CD4-positive, alpha-beta T cell treated with Interleukin-12 subunit alpha and Interleukin-12 subunit beta, for 1 hour (primary cell): ENCODE data around the gene CGREF1.
"Not testable (repeated sequence)": the region's sequence is repeated elsewhere in the genome, so short reads cannot be mapped to it uniquely, and the experiment has no call there.

Experiments used
- DNase-seq: peaks from one replicate; pipeline ENCODE4 v3.0.0-alpha.2; 2020

Gene CGREF1

DNA sequence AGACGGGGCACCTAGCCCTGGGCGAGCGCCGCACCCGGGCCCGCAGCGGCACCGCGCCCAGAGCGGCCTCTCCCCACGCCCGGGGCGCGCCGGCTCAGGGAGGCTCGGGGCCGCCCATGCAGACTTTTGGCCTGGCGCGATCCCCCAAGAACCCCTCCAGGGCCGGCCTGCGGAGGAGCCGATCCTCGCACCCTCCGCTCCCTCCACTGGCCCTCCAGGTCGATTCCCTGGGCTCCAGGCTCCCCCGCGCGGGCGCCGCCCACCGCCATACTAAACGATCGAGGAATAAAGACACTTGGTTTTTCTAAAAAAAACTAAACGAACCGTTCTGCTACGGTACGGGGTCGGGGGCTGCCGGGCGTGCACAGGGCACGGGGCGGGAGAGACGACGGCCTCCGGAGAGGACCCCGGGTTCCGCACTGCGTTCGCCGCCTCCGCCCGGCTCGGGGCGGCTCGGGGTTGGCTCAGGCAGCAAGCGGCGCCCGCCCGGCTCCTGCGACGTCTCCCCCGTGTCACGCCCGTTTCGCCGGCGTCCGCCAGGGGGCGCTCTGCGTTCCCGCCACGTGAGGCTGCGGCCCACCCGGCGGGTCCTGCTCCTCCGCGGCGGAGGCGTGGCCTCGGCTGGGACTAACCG, 32.7 kb downstream of the CGREF1 start:
- DNase-seq: peak; percentile 98

DNA sequence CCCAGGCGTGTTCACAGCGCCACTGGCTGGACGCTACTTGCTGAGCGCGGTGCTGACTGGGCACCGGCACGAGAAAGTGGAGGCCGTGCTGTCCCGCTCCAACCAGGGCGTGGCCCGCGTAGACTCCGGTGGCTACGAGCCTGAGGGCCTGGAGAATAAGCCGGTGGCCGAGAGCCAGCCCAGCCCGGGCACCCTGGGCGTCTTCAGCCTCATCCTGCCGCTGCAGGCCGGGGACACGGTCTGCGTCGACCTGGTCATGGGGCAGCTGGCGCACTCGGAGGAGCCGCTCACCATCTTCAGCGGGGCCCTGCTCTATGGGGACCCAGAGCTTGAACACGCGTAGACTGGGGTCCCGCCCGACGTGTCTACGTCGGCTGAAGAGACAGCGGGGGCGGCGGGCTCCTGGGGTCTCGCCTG, 33.2 kb downstream of the CGREF1 start:
- peak; percentile 35 for DNase-seq

DNA sequence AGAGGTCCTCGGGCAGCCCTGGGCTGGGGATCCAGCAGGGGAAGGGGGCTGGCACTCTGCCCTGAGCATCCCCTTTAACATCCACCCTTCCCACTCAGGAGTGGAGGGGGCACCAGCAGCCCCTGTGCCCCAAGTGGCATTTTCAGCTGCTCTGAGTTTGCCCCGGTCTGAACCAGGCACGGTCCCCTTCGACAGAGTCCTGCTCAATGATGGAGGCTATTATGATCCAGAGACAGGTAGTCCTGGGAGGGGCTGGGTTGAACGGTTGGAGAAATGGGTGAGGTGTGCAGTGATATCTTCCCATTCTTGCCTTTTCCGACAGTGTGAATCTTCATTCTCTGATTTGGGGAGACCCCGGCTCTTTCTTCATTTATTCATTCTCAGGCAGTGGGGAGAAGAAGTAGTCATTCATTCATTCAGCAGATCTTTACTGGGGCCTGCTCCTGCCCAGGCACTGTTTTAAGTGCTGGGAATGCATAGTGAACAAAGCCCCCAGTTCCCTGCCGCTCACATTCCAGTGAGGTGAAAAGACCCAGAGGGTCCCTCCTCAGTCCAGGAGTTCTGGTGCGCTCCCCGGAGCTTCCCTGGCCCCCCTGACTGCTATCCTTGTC, 33.8 kb downstream of the CGREF1 start:
- DNase-seq: no peak

DNA sequence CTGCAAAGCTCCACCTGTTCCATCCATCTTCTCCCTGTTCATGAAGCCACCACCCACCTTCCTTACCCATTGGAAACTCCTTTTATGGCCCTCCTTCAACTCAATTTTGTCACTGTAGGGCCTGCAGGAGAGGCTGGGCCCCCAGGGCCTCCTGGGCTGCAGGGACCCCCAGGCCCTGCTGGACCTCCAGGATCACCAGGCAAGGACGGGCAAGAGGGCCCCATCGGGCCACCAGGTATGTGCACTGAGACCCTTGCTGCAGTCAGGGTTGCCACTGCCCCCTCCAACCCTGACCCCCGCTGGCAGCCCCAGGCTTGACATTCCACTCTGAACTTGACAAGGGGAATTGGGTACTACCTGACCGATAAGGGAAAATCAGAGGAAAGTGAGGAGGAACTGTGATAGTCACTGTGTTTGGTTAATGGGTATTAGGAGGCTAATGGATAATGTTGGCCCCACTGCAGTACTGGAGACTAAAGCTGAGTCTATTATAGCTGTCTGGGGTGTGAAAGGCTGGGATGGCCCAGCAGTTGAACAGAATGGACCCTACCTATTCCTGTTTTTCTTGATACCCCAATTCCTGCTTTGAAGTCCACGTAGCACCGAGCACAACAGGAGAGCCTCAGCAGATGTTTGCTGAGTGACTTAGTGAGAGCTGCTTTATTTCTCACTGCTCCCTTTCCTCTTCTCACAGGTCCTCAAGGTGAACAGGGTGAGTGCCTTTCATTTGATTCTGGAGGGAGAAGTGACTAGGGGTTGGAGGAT, 34.4 kb downstream of the CGREF1 start:
- DNase-seq: no peak

DNA sequence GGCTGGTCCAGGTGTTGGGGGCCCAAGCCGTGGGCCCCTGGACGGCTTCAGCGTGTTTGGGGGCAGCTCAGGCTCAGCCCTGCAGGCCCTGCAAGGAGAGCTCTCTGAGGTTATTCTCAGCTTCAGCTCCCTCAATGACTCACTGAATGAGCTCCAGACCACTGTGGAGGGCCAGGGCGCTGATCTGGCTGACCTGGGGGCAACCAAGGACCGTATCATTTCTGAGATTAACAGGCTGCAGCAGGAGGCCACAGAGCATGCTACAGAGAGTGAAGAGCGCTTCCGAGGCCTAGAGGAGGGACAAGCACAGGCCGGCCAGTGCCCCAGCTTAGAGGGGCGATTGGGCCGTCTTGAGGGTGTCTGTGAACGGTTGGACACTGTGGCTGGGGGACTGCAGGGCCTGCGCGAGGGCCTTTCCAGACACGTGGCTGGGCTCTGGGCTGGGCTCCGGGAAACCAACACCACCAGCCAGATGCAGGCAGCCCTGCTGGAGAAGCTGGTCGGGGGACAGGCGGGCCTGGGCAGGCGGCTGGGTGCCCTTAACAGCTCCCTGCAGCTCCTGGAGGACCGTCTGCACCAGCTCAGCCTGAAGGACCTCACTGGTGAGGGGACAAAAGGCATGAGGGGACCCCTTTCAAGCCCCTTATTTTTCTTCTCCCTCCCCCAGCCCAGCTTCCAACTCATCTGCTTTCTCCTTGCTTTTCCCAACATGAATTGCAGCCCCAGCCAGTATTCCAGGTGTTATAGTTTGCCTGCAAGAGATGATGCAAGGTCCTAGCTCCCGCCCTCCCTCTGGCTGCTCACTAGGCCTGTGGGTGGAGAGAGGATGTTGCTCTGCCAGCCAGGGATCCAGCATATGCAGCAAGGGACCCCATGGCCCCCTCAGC, 35.3 kb downstream of the CGREF1 start:
- DNase-seq: no peak

DNA sequence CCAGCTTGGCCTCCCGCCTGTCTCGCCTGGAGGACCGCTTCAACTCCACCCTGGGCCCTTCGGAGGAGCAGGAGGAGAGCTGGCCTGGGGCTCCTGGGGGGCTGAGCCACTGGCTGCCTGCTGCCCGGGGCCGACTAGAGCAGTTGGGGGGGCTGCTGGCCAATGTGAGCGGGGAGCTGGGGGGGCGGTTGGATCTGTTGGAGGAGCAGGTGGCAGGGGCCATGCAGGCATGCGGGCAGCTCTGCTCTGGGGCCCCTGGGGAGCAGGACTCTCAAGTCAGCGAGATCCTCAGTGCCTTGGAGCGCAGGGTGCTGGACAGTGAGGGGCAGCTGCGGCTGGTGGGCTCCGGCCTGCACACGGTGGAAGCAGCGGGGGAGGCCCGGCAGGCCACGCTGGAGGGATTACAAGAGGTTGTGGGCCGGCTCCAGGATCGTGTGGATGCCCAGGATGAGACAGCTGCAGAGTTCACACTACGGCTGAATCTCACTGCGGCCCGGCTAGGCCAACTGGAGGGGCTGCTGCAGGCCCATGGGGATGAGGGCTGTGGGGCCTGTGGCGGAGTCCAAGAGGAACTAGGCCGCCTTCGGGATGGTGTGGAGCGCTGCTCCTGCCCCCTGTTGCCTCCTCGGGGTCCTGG, 36.0 kb downstream of the CGREF1 start:
- no peak for DNase-seq

DNA sequence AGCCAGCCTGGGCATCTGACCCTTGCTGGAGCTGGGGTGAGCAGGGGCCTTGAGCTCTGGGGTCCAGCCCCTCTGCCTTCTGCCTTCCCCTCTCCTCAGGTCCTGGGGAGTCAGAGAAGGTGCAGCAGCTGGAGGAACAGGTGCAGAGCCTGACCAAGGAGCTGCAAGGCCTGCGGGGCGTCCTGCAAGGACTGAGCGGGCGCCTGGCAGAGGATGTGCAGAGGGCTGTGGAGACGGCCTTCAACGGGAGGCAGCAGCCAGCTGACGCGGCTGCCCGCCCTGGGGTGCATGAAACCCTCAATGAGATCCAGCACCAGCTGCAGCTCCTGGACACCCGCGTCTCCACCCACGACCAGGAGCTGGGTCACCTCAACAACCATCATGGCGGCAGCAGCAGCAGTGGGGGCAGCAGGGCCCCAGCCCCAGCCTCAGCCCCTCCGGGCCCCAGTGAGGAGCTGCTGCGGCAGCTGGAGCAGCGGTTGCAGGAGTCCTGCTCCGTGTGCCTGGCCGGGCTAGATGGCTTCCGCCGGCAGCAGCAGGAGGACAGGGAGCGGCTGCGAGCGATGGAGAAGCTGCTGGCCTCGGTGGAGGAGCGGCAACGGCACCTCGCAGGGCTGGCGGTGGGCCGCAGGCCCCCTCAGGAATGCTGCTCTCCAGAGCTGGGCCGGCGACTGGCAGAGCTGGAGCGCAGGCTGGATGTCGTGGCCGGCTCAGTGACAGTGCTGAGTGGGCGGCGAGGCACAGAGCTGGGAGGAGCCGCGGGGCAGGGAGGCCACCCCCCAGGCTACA, 36.8 kb downstream of the CGREF1 start:
- DNase-seq: no peak

DNA sequence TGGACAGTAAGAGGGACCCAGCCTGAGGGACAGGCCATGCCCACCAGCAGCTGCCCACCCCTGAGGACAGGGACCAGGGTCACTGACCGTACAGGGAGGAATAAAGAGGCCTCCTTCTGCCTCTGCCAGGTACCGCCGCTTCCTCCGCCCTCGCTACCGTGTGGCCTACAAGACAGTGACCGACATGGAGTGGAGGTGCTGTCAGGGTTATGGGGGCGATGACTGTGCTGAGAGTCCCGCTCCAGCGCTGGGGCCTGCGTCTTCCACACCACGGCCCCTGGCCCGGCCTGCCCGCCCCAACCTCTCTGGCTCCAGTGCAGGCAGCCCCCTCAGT, 38.4 kb downstream of the CGREF1 start:
- DNase-seq: no peak

DNA sequence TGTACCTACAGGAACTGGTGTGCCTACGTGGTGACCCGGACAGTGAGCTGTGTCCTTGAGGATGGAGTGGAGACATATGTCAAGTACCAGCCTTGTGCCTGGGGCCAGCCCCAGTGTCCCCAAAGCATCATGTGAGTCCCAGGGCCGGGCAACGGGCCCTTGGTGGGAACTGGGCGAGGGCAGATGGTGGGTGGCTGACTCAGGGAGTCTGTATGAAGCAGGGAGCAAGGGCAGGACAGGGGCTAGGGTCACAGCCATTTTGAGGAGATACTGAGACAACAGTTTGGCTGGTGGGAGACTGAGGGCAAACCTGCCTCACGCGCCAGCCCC, 38.8 kb downstream of the CGREF1 start:
- no peak for DNase-seq

DNA sequence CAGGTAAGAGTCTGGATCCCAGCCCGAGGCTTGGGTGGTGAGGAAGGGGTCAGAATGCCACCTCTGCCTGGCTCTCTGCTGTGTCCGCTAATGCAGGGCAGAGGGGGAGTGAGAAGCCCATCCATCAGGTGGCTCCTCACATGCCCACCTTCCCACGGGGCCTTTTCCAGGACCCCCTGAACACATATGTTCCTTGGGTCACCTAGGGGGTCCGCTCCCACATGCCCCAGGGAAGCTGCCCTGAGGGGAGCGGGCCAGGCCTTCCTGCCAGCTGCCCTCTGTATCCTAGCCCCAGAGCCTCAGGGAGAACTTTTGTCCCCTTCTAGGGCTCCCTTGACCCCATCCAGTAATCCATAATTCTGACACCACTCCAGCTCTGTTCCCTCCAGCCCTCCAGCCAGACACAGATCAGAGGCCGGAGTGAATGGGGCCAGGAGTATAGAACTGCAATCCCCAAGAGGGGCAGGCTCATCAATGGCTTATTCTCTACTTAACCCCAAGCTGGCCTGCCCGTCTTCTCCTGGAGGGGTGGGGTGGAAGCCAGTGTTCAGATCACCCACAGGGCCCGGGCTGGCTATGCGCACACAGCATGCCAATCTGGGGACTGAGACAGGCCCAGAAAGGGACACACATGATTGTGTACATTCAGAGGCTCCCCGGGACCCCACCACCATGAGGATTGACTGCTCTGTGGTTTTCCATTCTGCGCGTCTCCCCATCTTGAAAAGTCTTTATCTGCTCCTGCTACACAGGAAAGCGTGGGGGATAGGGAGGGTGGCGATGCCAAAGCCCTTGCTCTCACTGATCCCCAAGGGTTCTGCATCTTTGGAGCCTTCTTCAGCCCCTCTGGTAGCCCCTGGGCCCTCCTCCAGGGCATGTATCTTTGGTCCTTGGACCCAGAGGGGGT, 39.4 kb downstream of the CGREF1 start:
- DNase-seq: no peak

DNA sequence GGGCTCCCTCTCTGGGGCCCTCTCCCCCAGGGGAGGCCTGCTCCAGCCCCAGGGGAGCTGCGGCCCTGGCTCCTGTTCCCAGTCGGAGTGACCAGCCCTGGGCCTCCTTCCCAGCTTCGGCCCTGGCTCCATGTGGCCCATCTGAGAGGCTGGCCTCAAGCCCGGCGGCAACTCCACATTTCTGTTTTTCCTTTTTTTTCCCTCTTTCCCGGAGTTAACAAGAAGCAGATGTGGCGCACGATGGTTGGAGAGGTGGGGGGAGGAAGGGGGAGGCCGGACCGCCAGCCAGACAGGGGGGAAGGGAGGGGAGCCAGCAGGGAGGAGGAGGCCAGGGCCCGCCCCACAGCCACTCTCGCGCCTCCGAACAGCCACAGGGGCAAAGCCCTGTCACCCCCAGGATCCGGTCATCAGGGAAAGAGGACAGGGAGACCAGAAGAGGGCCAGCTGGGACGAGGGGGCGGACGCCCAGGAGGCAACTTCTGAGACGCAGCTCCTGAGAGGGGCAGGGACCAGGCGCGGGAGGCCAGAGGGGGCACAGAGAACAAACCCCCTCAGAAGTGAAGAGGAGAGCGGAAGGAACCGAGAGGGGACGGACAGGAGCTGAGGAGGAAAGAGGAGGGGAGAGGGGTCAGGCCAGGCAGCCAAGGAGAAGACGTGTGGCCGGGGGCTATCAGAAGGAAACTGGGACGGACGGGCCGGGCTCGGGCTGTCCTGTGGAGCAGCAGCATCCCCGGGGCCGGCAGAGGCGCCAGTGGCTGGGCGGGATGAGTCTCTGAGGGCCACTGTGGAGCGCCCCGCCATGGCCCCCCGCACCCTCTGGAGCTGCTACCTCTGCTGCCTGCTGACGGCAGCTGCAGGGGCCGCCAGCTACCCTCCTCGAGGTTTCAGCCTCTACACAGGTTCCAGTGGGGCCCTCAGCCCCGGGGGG, 40.4 kb downstream of the CGREF1 start, which contains the start of gene EMILIN1:
Gene EMILIN1, plus strand, starts transcription at position 349 of the 928 bp plus-strand sequence. Its CDS starts 451 bp downstream, at position 800.
- no peak for DNase-seq

DNA sequence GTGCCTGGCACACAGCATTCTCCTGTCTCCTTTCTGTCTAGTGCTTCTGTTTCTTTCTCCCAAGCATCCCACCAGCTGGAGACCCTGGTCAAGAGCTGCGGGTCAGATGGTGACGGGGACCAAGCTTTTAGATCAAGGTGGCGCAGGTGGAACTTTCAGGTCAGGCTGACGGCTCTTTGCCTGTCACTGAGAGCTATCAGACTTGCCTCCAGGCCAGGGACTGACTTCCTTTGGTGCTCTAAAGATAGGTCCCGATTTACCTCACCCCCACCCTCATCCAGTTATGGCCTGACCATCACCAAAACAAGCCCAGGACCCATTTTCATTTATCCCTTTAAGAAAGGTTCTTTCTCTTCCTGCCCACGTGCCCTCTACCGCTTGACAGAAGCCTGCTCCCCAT, 41.7 kb downstream of the CGREF1 start:
- no peak for DNase-seq

DNA sequence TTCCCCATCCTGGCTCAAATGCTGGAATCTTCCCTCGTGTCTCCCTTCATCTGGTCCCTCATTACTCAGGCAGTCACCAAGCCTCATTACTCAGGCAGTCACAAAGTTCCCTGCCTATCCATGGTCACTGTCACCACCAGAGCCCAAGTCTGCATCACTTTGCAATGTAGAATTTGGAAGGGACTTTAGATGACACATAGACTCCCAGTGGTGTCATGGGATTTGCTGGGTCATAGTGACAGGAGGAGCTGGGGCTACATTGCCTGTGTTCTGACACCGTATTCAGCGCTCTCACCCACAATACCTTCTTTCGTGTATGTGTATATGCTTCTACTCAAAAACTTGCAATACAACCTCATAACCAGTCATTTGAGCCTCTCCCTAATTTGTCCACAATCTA, 42.6 kb downstream of the CGREF1 start:
- DNase-seq: no peak

DNA sequence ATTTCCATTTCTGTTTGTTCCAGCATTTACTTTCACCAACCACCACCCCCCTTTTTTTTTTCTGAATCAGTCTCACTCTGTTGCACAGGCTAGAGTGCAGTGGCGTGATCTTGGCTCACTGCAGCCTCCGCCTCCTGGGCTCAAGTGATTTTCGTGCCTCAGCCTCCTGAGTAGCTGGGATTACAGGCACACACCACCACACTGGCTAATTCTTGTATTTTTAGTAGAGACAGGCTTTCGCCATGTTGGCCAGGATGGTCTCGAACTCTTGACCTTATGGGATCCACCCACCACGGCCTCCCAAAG, 43.4 kb downstream of the CGREF1 start:
- DNase-seq: not testable (repeated sequence)

DNA sequence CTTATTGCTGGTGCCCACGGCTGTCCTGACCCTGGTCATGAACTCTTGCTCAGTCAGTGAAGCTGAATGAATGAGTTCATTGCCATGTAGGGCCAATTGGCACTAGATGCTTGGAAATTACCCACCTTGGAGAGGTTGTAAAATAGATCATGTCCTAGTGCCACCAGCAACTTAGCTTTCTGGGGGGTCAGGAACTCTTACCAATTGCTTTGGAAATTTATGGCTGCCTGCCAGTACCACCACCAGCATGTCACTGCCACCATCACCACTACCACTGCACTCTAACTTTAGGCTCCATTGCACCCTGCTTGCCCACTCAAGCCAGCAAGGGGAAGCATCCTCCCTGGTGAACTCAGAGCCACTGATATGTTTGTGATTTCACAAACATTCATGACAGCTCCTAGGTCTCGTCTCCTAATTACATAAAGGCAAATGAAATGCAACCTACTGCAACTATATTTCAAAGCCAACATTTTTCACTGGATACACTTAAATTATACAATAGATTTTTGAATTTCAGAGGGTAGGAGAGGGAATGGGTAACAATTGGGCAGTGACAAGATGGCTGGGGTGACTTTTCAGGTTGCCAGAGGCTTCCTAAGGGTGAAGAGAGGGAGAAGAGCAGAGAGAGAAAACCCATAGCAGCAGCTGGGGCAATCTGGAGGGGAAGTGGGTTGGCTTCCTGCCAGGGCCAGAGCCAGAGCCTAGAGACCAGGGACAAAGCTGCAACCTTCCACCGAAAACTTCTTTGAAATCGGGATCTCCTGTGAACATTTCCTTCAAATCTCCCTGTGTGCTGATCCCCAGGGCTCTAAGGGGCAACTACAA, 44.0 kb downstream of the CGREF1 start:
- peak; percentile 64 for DNase-seq

DNA sequence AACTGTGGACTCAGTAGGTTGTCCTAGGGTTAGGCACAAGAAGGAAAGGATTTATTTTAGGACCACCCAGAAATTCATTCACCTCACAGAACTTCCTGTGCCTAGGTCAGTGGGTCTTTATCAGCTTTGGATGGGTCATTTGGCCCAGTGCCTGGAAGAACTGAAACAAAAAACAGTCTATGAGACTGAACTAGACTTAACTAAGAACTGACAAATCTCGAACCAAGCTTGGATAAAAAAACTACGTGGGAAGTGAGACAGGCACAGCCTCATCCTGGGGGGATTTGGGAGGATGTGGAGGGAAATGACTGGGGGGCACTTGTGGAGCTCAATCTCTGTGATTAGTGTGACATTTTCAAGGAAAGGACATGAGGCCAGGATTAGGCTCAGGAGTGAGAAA, 45.1 kb downstream of the CGREF1 start:
- DNase-seq: no peak

DNA sequence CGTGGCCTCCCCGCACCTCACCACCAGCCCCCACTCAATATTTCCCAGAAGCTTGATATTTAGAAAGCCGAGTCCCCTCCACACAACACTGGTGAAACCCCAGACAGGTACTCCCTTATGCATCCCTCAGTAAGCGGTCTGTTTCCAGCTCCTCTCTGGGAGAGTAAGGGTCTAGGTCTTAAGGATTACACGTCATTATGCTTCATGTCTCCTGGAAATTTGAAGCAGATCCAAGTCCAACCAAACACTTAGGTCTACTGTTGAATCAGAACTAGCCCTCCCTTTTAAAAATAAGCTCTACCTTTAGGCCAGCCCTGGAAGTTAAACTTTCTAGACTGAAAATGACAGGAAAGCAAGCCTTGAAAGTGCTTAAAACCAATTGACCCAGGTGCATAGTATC, 46.0 kb downstream of the CGREF1 start:
- no peak for DNase-seq

DNA sequence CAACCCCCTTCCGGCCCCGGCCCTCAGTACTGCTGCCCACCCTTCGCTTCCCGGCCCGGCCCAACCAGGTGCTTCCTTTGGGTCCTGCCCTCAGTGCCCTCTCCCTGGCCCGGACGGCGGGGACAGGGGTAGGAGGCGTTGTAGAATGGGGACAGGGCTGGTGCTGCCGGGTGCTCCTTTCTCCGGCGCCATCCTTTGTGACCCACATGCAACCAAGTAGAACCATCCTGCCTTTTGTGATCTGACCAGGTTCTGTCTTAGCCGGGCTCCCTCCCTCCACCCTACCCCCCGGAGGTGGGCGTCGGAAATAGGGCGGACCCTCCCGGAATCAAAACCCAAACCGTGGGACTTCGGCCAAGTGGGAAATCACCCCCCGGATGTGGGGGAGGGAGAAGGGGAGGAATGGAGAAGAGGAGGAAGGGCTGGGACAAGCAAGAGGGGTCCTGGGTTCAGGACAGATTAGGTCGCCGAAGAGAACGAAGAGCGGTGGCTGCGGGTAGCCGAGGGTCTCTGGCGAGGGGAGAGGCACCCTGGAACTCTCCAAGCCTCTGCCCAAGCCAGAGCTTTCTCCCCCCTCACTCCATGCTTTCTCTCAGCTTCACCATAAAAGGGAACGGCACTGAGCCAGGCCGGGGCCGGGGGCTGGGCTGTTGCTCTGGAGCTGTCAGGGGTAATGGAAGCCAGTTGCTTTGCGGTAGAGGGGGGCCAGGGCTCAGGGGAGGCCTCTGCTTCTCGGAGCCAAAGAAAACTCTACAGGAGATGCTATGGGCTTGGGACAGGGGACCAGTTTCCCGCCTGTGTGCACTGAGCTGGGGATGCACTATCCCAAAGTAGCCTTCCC, 46.7 kb downstream of the CGREF1 start:
- DNase-seq: peak; percentile 35
